ENCODE results near the gene YBX3. TPM values are rescaled to one million over a fixed set of nuclear protein-coding genes. Genes with fewer than 3 reads are reported as not detected.
"Not testable (repeated sequence)": the region's sequence is repeated elsewhere in the genome, so short reads cannot be mapped to it uniquely, and the experiment has no call there.

YBX3 gene
- total RNA-seq: 773 TPM
- long read RNA-seq, transcript YBX3-202 (9 exons, 1,708 nt): major isoform, 1,119 of 2,477 reads
- long read RNA-seq, transcript YBX3-201 (10 exons, 1,796 nt): minor isoform, 1,111 of 2,477 reads
- long read RNA-seq, partial matches to known transcripts: 30 of 2,477 reads
- long read RNA-seq, other reads (novel, unspliced or antisense): 214 of 2,477 reads

GRCh38 chr12:10722905-10723746 is at the start of gene YBX3:
YBX3 (minus strand) TSS chr12:10723323; CDS start chr12:10723111, 212 bp downstream.
- ATAC-seq (peak; percentile 82), DNase-seq (peak; percentile 94)
- intact Hi-C loops (cut with micrococcal nuclease): loop anchor here (2.0 kb wide), 1 partner anchor 28 kb away; no protein-coding TSS in a partner anchor

GRCh38 chr12:10771132-10771733 is 48.1 kb upstream of the YBX3 start:
- ATAC-seq (no peak), DNase-seq (no peak)
- intact Hi-C loops (cut with micrococcal nuclease): loop anchor here (5.0 kb wide), 2 partner anchors 426 to 716 kb away; no protein-coding TSS in a partner anchor

- intact Hi-C loops (cut with micrococcal nuclease): no loop called here
- no peak for DNase-seq
- ATAC-seq: no peak
These were observed 36.5 kb upstream of the YBX3 start for GRCh38 chr12:10759657-10760056.

GRCh38 chr12:10756194-10756593 is 33.1 kb upstream of the YBX3 start:
- ATAC-seq: no peak
- intact Hi-C loops (cut with micrococcal nuclease): no loop called here
- DNase-seq: no peak

GRCh38 chr12:10753059-10753458 is 29.9 kb upstream of the YBX3 start:
- intact Hi-C loops (cut with micrococcal nuclease): no loop called here
- ATAC-seq (no peak), DNase-seq (no peak)

- DNase-seq: no peak
- intact Hi-C loops (cut with micrococcal nuclease): loop anchor here (2.0 kb wide), 1 partner anchor 28 kb away; the partner anchor contains the start of gene YBX3
- no peak for ATAC-seq
These were observed 27.2 kb upstream of the YBX3 start for GRCh38 chr12:10750385-10750727.

GRCh38 chr12:10749700-10750384 is 26.7 kb upstream of the YBX3 start:
- ATAC-seq (peak; percentile 96), DNase-seq (peak; percentile 47)
- intact Hi-C loops (cut with micrococcal nuclease): loop anchor here (2.0 kb wide), 1 partner anchor 27 kb away; the partner anchor contains the start of gene YBX3

GRCh38 chr12:10747730-10748129 is 24.6 kb upstream of the YBX3 start:
- DNase-seq (no peak), ATAC-seq (no peak)
- intact Hi-C loops (cut with micrococcal nuclease): no loop called here

- intact Hi-C loops (cut with micrococcal nuclease); ATAC-seq; DNase-seq: not testable (repeated sequence)
These were observed 20.3 kb upstream of the YBX3 start for GRCh38 chr12:10743420-10743819.

- intact Hi-C loops (cut with micrococcal nuclease): no loop called here
- no peak for ATAC-seq
- DNase-seq: no peak
These were observed 18.7 kb upstream of the YBX3 start for GRCh38 chr12:10741845-10742244.

- DNase-seq (no peak), ATAC-seq (no peak)
- intact Hi-C loops (cut with micrococcal nuclease): no loop called here
These were observed 17.1 kb upstream of the YBX3 start for GRCh38 chr12:10740182-10740581.

- intact Hi-C loops (cut with micrococcal nuclease): loop anchor here (10.0 kb wide), 1 partner anchor 135 kb away; no protein-coding TSS in a partner anchor
- ATAC-seq (no peak), DNase-seq (no peak)
These were observed 16.3 kb upstream of the YBX3 start for GRCh38 chr12:10739157-10740118.

- no peak for DNase-seq
- no peak for ATAC-seq
- intact Hi-C loops (cut with micrococcal nuclease): loop anchor here (10.0 kb wide), 1 partner anchor 132 kb away; no protein-coding TSS in a partner anchor
These were observed 14.1 kb upstream of the YBX3 start for GRCh38 chr12:10737249-10737648.

GRCh38 chr12:10736463-10736862 is 13.3 kb upstream of the YBX3 start:
- intact Hi-C loops (cut with micrococcal nuclease): loop anchor here (10.0 kb wide), 1 partner anchor 132 kb away; no protein-coding TSS in a partner anchor
- DNase-seq: no peak
- no peak for ATAC-seq

GRCh38 chr12:10735428-10735827 is 12.3 kb upstream of the YBX3 start:
- no peak for ATAC-seq
- no peak for DNase-seq
- intact Hi-C loops (cut with micrococcal nuclease): loop anchor here (10.0 kb wide), 1 partner anchor 131 kb away; no protein-coding TSS in a partner anchor

GRCh38 chr12:10732549-10732948 is 9.4 kb upstream of the YBX3 start:
- DNase-seq: no peak
- intact Hi-C loops (cut with micrococcal nuclease): loop anchor here (10.0 kb wide), 1 partner anchor 128 kb away; no protein-coding TSS in a partner anchor
- no peak for ATAC-seq

- no peak for ATAC-seq
- no peak for DNase-seq
- intact Hi-C loops (cut with micrococcal nuclease): loop anchor here (10.0 kb wide), 1 partner anchor 127 kb away; no protein-coding TSS in a partner anchor
These were observed 8.9 kb upstream of the YBX3 start for GRCh38 chr12:10732066-10732465.

GRCh38 chr12:10730559-10730958 is 7.4 kb upstream of the YBX3 start:
- intact Hi-C loops (cut with micrococcal nuclease): loop anchor here (10.0 kb wide), 1 partner anchor 126 kb away; no protein-coding TSS in a partner anchor
- no peak for ATAC-seq
- DNase-seq: no peak
